OCI-LY1 (cell line): Measurements from ENCODE around the gene CERS6.

Experiments used
- H2AFZ ChIP-seq: fragments of 200-600 bp; sonication (generic), shearing (Covaris generic); 2 replicates; pipeline ENCODE4 v1.6.0; 2014; ENCODE audit warnings: antibody characterized with exemption, mild to moderate bottlenecking, low read length
- H3F3A ChIP-seq: fragments of 200-600 bp; sonication (generic), shearing (Covaris generic); 2 replicates; pipeline ENCODE4 v1.6.0; 2014; ENCODE audit warnings: mild to moderate bottlenecking, antibody characterized with exemption, low read length, moderate library complexity; ENCODE audit not compliant: insufficient read depth
- H3K27ac ChIP-seq: fragments of 200-600 bp; sonication (generic); 2 replicates; pipeline ENCODE4 v1.5.1; 2014; ENCODE audit warnings: low read length, mixed run types, mild to moderate bottlenecking, low read depth; ENCODE audit not compliant: poor library complexity, severe bottlenecking
- H3K27me3 ChIP-seq: fragments of 200-600 bp; sonication (generic); 2 replicates; pipeline ENCODE4 v1.6.0; 2014; ENCODE audit warnings: antibody characterized with exemption, mild to moderate bottlenecking, low read length, moderate library complexity; ENCODE audit not compliant: insufficient read depth
- H3K36me3 ChIP-seq: fragments of 200-600 bp; sonication (generic); 2 replicates; pipeline ENCODE4 v1.6.1; 2014; ENCODE audit warnings: mild to moderate bottlenecking, antibody characterized with exemption, low read length, moderate library complexity, mixed read lengths; ENCODE audit not compliant: insufficient read depth
- H3K4me1 ChIP-seq: fragments of 200-600 bp; sonication (generic); 2 replicates; pipeline ENCODE4 v1.5.1; 2014; ENCODE audit warnings: mild to moderate bottlenecking, low read length, moderate library complexity; ENCODE audit not compliant: insufficient read depth, severe bottlenecking
- H3K4me2 ChIP-seq: fragments of 200-600 bp; sonication (generic), shearing (Covaris generic); 2 replicates; pipeline ENCODE4 v1.6.1; 2014; ENCODE audit warnings: low read length
- H3K4me3 ChIP-seq: fragments of 200-600 bp; sonication (generic); 2 replicates; pipeline ENCODE4 v1.5.1; 2014; ENCODE audit warnings: low read length, low read depth, mild to moderate bottlenecking, mixed read lengths; ENCODE audit not compliant: poor library complexity, severe bottlenecking
- H3K79me2 ChIP-seq: fragments of 200-600 bp; shearing (Covaris generic); 2 replicates; pipeline ENCODE4 v1.6.1; 2016; ENCODE audit warnings: mixed run types, low read length, mixed read lengths; ENCODE audit not compliant: insufficient read depth
- H3K9ac ChIP-seq: fragments of 200-600 bp; sonication (generic), shearing (Covaris generic); 2 replicates; pipeline ENCODE4 v1.6.1; 2014; ENCODE audit warnings: mild to moderate bottlenecking, low read length, mixed read lengths
- H3K9me2 ChIP-seq: fragments of 200-600 bp; sonication (generic), shearing (Covaris generic); 2 replicates; pipeline ENCODE4 v1.6.1; 2014; ENCODE audit warnings: low read depth, mild to moderate bottlenecking, low read length, mixed read lengths
- H3K9me3 ChIP-seq: fragments of 200-600 bp; shearing (Covaris generic); 2 replicates; pipeline ENCODE4 v1.6.1; 2014; ENCODE audit warnings: low read length, mixed read lengths
- H4K20me1 ChIP-seq: fragments of 200-600 bp; sonication (generic), shearing (Covaris generic); 2 replicates; pipeline ENCODE4 v1.6.0; 2016; ENCODE audit warnings: mild to moderate bottlenecking, low read length; ENCODE audit not compliant: insufficient read depth
- EZH2 ChIP-seq: fragments of 200-600 bp; sonication (generic), shearing (Covaris generic); IDR thresholded peaks from 2 replicates; pipeline ENCODE4 v1.8.0; 2017; ENCODE audit warnings: borderline replicate concordance, mixed run types, mild to moderate bottlenecking, antibody characterized with exemption, low read length, moderate library complexity, mixed read lengths
- TF ChIP-seq, protein P1 (sequence below): fragments of 200-600 bp; sonication (generic), shearing (Covaris generic); IDR thresholded peaks from 2 replicates; pipeline ENCODE4 v1.5.1; 2017; ENCODE audit warnings: mild to moderate bottlenecking, antibody characterized with exemption, low read length, moderate library complexity, mixed read lengths

The CERS6 gene

DNA sequence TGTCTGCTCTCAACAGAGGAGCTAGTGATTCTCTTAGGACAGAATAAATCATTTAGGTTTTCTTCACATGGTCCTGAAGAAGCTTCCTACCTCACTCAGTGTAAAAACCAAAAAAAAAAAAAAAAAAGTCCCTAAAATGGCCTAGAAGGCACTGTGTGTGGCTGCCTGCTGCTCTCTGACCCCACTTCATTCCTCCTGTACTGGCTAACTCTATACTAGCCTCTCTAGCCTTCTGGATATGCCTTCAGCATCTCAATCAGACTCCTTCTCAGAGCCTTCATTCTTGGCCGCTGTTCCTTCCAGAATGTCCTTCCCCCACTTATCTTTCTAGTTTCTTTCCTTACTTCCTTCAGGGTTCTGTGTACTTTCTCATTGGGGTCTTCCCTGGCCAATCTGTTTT, 82.1 kb downstream of the CERS6 start:
- no peak overlapping the region for H3K27ac ChIP-seq
- no peak overlapping the region for H3K4me2 ChIP-seq
- no peaks in the 10 kb centered on the region for H3K79me2 ChIP-seq

DNA sequence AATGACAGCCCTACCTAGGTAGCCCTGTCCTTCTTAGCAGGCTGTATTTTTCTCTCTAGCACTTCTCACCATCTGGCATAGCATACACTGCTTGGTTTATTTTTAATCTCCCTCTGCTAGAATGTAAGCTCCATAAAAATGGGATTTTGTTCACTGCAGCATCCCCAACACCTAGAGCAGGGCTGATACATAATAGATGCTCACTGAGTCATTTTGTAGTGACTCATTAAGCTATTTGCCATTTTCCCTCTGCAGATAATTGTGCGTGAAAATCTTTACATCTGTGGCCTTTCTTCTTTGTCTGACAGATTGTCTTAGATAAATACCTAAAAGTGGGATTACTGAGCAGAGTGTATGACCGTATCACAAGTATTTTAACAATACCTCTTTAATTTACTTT, 82.5 kb downstream of the CERS6 start:
- H3K36me3 ChIP-seq: no peaks in the 10 kb centered on the region
- H3K9me3 ChIP-seq: no peaks in the 10 kb centered on the region
- H3K9ac ChIP-seq: no peak overlapping the region
- no peaks in the 10 kb centered on the region for H3K27me3 ChIP-seq
- TF ChIP-seq EZH2: no peak
- TF ChIP-seq, protein P1, sequence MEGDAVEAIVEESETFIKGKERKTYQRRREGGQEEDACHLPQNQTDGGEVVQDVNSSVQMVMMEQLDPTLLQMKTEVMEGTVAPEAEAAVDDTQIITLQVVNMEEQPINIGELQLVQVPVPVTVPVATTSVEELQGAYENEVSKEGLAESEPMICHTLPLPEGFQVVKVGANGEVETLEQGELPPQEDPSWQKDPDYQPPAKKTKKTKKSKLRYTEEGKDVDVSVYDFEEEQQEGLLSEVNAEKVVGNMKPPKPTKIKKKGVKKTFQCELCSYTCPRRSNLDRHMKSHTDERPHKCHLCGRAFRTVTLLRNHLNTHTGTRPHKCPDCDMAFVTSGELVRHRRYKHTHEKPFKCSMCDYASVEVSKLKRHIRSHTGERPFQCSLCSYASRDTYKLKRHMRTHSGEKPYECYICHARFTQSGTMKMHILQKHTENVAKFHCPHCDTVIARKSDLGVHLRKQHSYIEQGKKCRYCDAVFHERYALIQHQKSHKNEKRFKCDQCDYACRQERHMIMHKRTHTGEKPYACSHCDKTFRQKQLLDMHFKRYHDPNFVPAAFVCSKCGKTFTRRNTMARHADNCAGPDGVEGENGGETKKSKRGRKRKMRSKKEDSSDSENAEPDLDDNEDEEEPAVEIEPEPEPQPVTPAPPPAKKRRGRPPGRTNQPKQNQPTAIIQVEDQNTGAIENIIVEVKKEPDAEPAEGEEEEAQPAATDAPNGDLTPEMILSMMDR: no peak
- no peaks in the 10 kb centered on the region for H3F3A ChIP-seq
- H3K79me2 ChIP-seq: no peaks in the 10 kb centered on the region
- no peaks in the 10 kb centered on the region for H3K4me1 ChIP-seq
- no peak overlapping the region for H3K27ac ChIP-seq
- no peak overlapping the region for H2AFZ ChIP-seq
- H3K4me2 ChIP-seq: no peak overlapping the region
- H3K4me3 ChIP-seq: no peak overlapping the region
- no peaks in the 10 kb centered on the region for H3K9me2 ChIP-seq
- no peaks in the 10 kb centered on the region for H4K20me1 ChIP-seq

More for the DNA sequence above, 82.1 kb downstream of the CERS6 start:
- H2AFZ ChIP-seq: no peak overlapping the region
- H3K27me3 ChIP-seq: no peaks in the 10 kb centered on the region
- no peaks in the 10 kb centered on the region for H4K20me1 ChIP-seq
- no peaks in the 10 kb centered on the region for H3K36me3 ChIP-seq
- no peaks in the 10 kb centered on the region for H3K9me3 ChIP-seq
- TF ChIP-seq, protein P1: no peak
- no peak for TF ChIP-seq EZH2
- H3F3A ChIP-seq: no peaks in the 10 kb centered on the region
- H3K9me2 ChIP-seq: no peaks in the 10 kb centered on the region
- H3K9ac ChIP-seq: no peak overlapping the region
- H3K4me3 ChIP-seq: no peak overlapping the region
- H3K4me1 ChIP-seq: no peaks in the 10 kb centered on the region

DNA sequence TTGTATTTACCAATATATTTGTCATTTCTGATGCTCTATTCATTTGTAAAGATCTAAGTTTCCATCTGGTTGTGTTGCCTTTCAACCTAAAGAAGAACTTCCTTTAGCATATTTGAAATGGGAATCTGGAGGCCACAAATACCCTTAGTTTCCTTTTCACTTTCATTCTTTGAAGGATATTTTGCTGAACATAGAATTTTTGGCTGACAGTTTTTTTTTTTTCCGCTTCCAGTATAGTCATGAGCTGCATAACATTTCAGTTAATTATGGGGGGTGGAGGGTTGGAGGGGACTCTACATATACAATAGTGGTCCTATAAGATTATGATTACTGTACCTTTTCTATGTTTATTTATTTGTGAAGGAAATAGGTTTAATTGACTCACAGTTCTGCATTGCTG, 83.9 kb downstream of the CERS6 start:
- Histone ChIP-seq H3K27me3 (no peaks in the 10 kb centered on the region), H3K4me2 (no peak overlapping the region), H3K9me2 (no peaks in the 10 kb centered on the region), H3K79me2 (no peaks in the 10 kb centered on the region), H3K36me3 (no peaks in the 10 kb centered on the region), H3F3A (no peaks in the 10 kb centered on the region), H3K27ac (no peak overlapping the region), H3K4me1 (no peaks in the 10 kb centered on the region), H2AFZ (no peak overlapping the region), H3K9me3 (no peaks in the 10 kb centered on the region), H4K20me1 (no peaks in the 10 kb centered on the region), H3K4me3 (no peak overlapping the region), H3K9ac (no peak overlapping the region)
- no peak for TF ChIP-seq EZH2
- TF ChIP-seq, protein P1: no peak
